ENCODE measurements around the gene FAM111A.

DNA sequence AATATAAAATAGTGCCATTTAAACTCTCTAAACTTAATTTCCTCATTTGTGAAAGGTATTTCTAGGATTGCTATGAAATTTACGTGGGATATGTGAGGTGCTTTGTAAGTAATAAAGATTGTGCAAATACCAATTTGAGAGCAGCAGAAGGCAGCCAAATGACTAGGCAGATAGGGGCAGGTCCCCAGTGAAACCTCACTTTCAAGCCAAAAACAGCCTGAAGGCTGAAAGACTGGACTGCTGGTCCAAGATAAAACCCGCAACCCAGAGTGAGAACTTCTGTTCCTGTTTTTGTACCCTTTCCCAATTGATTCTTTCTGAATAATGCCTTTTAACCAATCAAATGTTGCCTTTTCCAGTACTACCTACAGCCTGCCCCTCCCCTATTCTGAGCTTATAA, 36.5 kb downstream of the FAM111A start:
- no peak for TF ChIP-seq EP300 (IDR thresholded peaks at IDR 0.05)
- no peak for TF ChIP-seq PHF8 (IDR thresholded peaks at IDR 0.05; ENCODE audit: borderline replicate concordance, low read depth)
- no peak for TF ChIP-seq CBX8 (IDR thresholded peaks at IDR 0.05)
- TF ChIP-seq, protein P1, sequence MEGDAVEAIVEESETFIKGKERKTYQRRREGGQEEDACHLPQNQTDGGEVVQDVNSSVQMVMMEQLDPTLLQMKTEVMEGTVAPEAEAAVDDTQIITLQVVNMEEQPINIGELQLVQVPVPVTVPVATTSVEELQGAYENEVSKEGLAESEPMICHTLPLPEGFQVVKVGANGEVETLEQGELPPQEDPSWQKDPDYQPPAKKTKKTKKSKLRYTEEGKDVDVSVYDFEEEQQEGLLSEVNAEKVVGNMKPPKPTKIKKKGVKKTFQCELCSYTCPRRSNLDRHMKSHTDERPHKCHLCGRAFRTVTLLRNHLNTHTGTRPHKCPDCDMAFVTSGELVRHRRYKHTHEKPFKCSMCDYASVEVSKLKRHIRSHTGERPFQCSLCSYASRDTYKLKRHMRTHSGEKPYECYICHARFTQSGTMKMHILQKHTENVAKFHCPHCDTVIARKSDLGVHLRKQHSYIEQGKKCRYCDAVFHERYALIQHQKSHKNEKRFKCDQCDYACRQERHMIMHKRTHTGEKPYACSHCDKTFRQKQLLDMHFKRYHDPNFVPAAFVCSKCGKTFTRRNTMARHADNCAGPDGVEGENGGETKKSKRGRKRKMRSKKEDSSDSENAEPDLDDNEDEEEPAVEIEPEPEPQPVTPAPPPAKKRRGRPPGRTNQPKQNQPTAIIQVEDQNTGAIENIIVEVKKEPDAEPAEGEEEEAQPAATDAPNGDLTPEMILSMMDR (IDR thresholded peaks at IDR 0.05): no peak
- TF ChIP-seq, protein P2, sequence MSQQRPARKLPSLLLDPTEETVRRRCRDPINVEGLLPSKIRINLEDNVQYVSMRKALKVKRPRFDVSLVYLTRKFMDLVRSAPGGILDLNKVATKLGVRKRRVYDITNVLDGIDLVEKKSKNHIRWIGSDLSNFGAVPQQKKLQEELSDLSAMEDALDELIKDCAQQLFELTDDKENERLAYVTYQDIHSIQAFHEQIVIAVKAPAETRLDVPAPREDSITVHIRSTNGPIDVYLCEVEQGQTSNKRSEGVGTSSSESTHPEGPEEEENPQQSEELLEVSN (IDR thresholded peaks at IDR 0.05; ENCODE audit: borderline replicate concordance, low read depth): no peak
- no peak for TF ChIP-seq TP53 (CRISPR knock-in tag; IDR thresholded peaks at IDR 0.05)
- TF ChIP-seq, protein P3, sequence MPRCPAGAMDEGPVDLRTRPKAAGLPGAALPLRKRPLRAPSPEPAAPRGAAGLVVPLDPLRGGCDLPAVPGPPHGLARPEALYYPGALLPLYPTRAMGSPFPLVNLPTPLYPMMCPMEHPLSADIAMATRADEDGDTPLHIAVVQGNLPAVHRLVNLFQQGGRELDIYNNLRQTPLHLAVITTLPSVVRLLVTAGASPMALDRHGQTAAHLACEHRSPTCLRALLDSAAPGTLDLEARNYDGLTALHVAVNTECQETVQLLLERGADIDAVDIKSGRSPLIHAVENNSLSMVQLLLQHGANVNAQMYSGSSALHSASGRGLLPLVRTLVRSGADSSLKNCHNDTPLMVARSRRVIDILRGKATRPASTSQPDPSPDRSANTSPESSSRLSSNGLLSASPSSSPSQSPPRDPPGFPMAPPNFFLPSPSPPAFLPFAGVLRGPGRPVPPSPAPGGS (IDR thresholded peaks at IDR 0.05): no peak
- no peak for TF ChIP-seq JUN (IDR thresholded peaks at IDR 0.05)
- TF ChIP-seq NPAS2 (CRISPR knock-in tag; IDR thresholded peaks at IDR 0.05; ENCODE audit: borderline replicate concordance): no peak
- no peak for TF ChIP-seq ESRRA (IDR thresholded peaks at IDR 0.05; ENCODE audit: borderline replicate concordance, low read length)
- no peak for TF ChIP-seq POLR2A (IDR thresholded peaks at IDR 0.05; ENCODE audit: low read length)
- TF ChIP-seq KDM5A (IDR thresholded peaks at IDR 0.05): no peak
